Smooth muscle cell of the umbilical artery (primary cell): ENCODE measurements around the gene CNGB1. TPM values are rescaled to one million over a fixed set of nuclear protein-coding genes. Genes with fewer than 3 reads are reported as not detected.

ENCODE experiments used
- total RNA-seq: library from RNA; depleted of rRNA; stranded (reverse); fragments of >200 nt; gene quantifications from 2 replicates; pipeline ENCODE4 v1.2.3, GENCODE V29; 2014

The CNGB1 gene
- total RNA-seq, result not detected in 2 replicates

DNA sequence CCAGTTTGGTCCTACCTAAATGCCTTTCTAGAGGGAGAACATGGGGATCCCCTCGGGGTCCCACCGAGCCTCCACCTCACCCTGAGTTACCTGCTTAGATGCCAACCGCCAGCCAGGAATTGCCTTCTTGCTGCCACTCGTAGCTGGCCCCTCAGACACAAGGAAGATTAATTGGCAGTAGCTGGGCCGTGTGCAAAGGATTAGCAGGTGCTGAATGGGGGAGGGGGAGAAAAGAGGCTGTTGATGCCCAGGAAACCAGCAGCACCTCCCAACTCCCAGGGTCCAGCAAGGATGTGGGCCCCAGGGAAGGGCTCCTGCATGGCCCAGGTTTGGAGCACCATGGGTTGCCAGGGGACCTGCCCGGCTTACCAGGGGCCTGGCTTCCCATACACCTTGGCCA is at the start of gene CNGB1:
Gene CNGB1, minus strand, starts transcription at position 159 of the 400 bp plus-strand sequence. CDS start 3,842 bp downstream, outside the sequence.

DNA sequence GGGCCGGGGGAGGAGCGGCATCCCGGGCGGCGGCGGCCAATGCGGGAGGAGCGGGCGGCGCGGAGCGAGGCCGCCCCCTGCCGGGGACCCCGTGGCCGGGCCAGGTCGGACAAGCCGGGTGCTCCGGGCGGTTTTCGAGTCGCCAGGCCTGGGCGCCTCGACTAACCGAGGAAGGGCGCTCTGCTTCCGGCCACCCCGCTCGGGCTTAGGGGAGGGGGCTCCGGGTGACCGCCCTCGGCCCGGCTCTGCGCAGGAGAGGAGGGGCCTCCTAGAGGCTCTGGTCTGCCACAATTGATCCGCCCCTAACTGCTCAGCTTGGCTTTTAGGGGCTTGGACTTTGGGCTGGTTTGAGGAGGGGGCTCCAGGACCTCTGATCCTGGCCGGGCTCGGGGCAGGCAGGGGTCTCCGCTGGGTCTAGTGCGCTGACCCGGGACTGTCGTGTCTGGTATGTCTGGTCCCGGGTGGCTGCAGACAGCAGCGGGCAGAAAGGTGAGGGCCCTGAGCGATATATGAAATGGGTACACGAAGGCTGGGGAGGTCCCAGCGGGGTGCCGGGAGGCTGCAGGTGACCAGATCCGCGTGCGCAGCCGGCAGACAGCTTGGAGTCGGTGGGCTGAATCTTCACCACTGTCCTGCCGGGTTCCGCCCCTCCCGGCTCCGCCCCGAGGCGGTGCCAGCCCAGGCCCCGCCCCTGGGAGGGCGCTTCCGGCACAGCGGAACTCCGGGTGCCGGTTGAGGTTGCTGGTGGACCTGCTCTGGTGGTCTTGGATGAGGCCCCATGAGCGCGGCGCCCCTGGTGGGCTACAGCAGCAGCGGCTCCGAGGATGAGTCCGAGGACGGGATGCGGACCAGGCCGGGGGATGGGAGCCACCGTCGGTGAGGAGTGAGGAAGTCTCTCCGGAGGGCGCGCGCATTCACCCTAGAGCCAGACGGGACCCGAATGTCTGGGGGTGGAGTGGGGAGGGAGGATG is 30.1 kb upstream of the CNGB1 start, which contains the start of gene USB1:
Gene USB1, plus strand, starts transcription at position 702 of the 971 bp plus-strand sequence. Its CDS starts 77 bp downstream, at position 779.

DNA sequence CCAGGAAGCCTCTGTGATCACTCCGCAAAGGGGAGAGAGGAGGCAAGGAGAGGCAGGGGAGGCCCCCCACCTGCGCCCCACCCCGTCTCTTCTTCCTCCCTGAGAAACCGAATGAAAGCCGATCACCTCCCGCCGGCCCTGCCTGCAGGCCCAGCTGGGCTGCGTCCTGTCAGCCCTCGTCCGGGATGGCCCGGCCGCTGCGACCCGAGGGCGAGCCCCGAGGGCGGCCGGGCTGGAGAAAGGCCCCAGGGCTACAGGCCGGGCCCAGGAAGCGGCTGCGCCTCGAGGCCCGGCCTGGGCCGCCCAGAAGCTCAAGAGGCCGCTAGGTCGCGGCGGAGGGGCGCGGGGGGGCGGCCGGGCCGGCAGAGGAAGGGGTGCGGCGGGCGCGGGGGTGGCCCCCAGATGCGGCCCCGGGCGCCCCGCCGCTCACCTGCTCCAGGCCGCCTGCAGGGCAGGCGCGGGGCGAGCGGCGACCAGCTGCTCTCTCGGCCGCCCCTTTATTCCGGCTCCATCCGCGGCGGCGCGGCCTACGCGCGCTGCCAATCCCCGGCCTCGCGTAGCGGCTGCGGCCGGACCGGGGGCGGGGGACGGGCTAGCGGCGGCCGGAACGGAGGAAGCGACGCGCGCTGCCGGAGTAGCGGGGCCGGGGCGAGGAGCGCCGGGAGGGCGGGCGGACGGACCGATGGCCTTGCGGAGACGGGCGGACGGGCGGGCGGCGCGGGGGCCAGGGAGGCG is 29.2 kb upstream of the CNGB1 start, which contains the start of gene ZNF319:
Gene ZNF319, minus strand, starts transcription at position 702 of the 735 bp plus-strand sequence. CDS start 2,407 bp downstream, outside the sequence.

Other genes with a start within 250 kb of the CNGB1 start
- 22.0 and 26.9 TPM in 2 replicates for gene KATNB1, start 235.4 kb downstream of the CNGB1 start, total RNA-seq
- gene KIFC3, start 168.6 kb downstream of the CNGB1 start, total RNA-seq, result 69.2 and 87.7 TPM in 2 replicates
- gene ZNF319, start 29.5 kb upstream of the CNGB1 start, total RNA-seq, result 3.9 and 6.2 TPM in 2 replicates
- 65.6 and 136 TPM in 2 replicates for gene USB1, start 30.3 kb upstream of the CNGB1 start, total RNA-seq
- 10.1 and 14.8 TPM in 2 replicates for gene MMP15, start 54.6 kb upstream of the CNGB1 start, total RNA-seq
- gene CFAP20, start 158.3 kb upstream of the CNGB1 start, total RNA-seq, result 35.7 and 44.2 TPM in 2 replicates
- 35.3 and 49.3 TPM in 2 replicates for gene CSNK2A2, start 227.0 kb upstream of the CNGB1 start, total RNA-seq